Measurements from ENCODE around the gene SSPN.

The SSPN gene

DNA sequence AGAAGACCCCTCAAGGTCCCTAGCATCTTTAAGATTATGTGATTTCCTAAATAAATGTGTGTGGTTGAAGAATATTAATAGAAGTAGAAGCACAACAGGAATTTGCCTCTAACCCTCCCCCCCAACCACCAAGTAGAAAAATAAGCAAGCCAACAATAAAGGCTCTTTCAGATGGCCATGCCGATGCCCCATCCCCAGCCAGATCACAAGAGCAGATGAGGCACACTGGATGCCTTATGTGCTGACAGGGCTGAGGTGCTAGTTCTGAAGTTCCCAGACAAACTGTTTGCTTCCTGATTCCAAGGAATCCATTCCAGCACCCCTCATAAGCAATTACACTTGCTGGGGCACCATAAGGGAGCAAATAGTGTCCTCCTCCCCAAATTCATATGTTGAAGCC lies 90.0 kb downstream of the SSPN start:
- DNase-seq (ENCODE audit: low spot score) = no peak

GRCh38 chr12:26286186-26286585 lies 90.8 kb downstream of the SSPN start:
- DNase-seq (ENCODE audit: low spot score) = no peak

DNA sequence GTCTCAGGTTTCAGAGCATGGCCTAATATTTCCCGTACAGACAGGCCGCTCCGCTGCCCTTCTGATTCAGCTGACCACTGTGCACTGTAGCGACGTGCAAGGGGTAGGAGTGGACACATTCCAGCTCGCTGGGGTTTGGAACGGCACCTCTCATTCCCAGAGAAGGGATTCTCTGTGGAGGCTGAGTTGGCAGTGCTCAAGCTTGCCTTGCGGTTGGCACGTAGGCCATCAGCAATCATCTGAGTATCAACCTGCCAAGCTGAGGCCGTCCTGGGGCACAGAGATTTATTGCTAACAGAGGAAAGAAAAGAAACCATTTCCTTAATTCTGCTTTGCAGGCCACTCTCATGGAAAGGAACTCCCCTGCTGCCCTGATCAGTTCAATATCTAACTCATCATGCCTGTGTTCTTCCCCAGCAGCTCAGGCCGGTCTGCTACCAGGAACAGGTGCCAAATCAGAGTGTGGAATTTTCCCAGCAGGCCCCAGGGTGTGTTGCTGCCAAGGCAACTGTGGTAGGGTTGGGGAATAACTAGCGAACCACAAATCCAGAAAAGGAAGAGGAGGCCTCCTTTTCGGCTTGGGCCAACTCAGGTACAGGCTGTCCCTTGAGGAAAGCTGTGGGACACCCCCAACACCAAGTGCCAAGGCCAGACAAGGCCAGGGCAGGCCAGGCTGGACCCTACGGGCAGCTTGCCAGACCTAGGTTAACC lies 92.5 kb downstream of the SSPN start:
- DNase-seq (ENCODE audit: low spot score) = no peak

- DNase-seq (ENCODE audit: low spot score) = no peak
Observed at GRCh38 chr12:26290565-26290964, 95.2 kb downstream of the SSPN start.

- DNase-seq (ENCODE audit: low spot score) = no peak
Observed at GRCh38 chr12:26292596-26292995, 97.2 kb downstream of the SSPN start.

GRCh38 chr12:26293612-26294011 lies 98.2 kb downstream of the SSPN start:
- DNase-seq (ENCODE audit: low spot score) = no peak

DNA sequence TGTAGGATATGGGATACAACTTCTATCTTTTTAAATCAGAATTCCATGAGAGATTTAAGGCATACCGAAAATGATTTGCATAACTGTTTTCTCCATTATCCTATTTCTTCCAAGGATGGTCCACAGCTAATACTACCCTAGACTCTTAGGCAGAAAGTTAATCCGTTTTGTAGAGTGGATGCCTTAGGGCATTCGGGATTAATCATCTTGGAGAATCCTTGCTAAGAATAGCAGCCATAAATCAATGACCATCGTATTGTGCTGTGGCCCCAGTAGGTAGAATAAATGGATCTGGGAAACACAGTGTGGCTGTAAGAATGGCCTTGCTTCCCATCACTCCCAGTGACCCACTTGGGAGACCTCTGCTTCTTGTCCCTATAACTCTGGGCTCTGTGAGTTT lies 99.6 kb downstream of the SSPN start:
- no peak for DNase-seq (ENCODE audit: low spot score)

GRCh38 chr12:26297396-26298070 lies 102.2 kb downstream of the SSPN start:
- no peak for DNase-seq (ENCODE audit: low spot score)

DNA sequence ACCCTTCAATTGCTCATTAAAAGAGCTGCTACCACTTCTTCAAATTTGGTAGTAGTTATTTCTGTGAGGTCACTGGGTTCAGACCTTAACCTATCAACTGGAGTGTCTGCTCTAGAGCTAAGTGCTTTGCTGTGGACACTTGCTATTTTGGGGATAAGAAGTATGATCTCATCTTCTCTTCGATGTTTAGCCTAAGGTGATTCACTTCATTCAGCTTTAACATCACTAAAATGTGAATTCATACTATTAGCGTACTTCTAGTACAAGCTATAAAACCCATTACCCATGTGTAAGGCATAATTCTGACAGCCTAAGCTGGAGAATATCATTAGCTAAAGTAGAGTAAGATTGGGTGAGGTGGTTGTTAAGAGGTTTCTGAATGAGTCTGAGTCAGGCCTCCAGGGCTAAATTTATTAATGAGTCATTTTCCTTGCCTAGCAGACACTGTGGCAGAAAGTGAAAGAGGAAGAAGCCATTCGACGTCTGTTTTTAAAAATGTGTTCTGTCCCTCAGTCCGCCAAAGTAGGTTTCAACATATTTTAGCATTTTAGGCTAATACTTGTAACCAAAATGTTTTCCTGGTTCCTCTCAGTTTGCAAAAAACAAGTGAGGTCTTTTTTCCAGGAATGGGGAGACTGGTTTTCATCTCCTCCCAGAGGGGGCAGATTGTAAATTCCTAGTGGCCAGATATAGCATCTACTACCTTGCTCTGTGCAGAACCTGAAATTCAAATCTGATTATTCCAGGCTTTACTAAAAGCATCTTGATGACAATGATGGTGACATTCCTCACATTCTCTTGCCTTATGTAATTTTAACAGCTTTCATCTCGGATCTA lies 103.6 kb downstream of the SSPN start:
- peak; percentile 88 for DNase-seq (ENCODE audit: low spot score)

GRCh38 chr12:26299751-26300150 lies 104.4 kb downstream of the SSPN start:
- DNase-seq (ENCODE audit: low spot score) = no peak
